GM23338 (cell line): Measurements from ENCODE around the gene TMEM223. TPM values are rescaled to one million over a fixed set of nuclear protein-coding genes. Genes with fewer than 3 reads are reported as not detected.

Source experiments
- ATAC-seq: fragments of 200-7000 bp; cut with Tn5 transposase; 3 replicates; pipeline ENCODE4 v1.9.1; 2020
- DNase-seq: peaks from one replicate; pipeline ENCODE4 v3.0.0-alpha.2; 2015; ENCODE audit warnings: low spot score
- H2AFZ ChIP-seq: fragments of 200-600 bp; sonication (generic); 2 replicates; pipeline ENCODE4 v1.8.0; 2016; ENCODE audit warnings: antibody characterized with exemption, mild to moderate bottlenecking, moderate library complexity
- H3F3A ChIP-seq: fragments of 200-600 bp; sonication (generic); replicated peaks from 2 replicates; pipeline ENCODE4 v1.8.0; 2017; ENCODE audit warnings: antibody characterized with exemption, mixed run types, low read depth
- H3K27ac ChIP-seq: fragments of 200-600 bp; sonication (generic); 2 replicates; pipeline ENCODE4 v1.6.1; 2016; ENCODE audit warnings: low read depth
- H3K27me3 ChIP-seq: fragments of 200-600 bp; sonication (generic); 2 replicates; pipeline ENCODE4 v1.8.0; 2016; ENCODE audit warnings: mild to moderate bottlenecking, mixed run types, moderate library complexity; ENCODE audit not compliant: insufficient read depth
- H3K36me3 ChIP-seq: fragments of 200-600 bp; sonication (generic); 2 replicates; pipeline ENCODE4 v1.8.0; 2016; ENCODE audit warnings: mild to moderate bottlenecking; ENCODE audit not compliant: insufficient read depth
- H3K4me1 ChIP-seq: fragments of 200-600 bp; sonication (generic); 2 replicates; pipeline ENCODE4 v1.8.0; 2016; ENCODE audit warnings: mild to moderate bottlenecking, moderate library complexity; ENCODE audit not compliant: insufficient read depth
- H3K4me2 ChIP-seq: fragments of 200-600 bp; sonication (generic); 2 replicates; pipeline ENCODE4 v1.7.1; 2017; ENCODE audit warnings: mixed run types
- H3K4me3 ChIP-seq: fragments of 200-600 bp; sonication (generic); 2 replicates; pipeline ENCODE4 v1.6.1; 2016; ENCODE audit warnings: mixed run types
- H3K79me2 ChIP-seq: fragments of 200-600 bp; sonication (generic); replicated peaks from 2 replicates; pipeline ENCODE4 v1.8.0; 2017; ENCODE audit warnings: mild to moderate bottlenecking; ENCODE audit not compliant: insufficient read depth
- H3K9me2 ChIP-seq: fragments of 200-600 bp; sonication (generic); 2 replicates; pipeline ENCODE4 v1.8.0; 2017; ENCODE audit not compliant: insufficient read depth
- H4K20me1 ChIP-seq: fragments of 200-600 bp; sonication (generic); replicated peaks from 2 replicates; pipeline ENCODE4 v1.8.0; 2017; ENCODE audit warnings: mild to moderate bottlenecking; ENCODE audit not compliant: insufficient read depth
- H3K27ac Mint-ChIP-seq: 2 replicates; pipeline ENCODE4 v1.8.0; 2020; ENCODE audit warnings: inconsistent platforms, mild to moderate bottlenecking, moderate library complexity, mixed read lengths
- H3K27me3 Mint-ChIP-seq: 3 replicates; pipeline ENCODE4 v1.8.0; 2022; ENCODE audit warnings: low read depth, mild to moderate bottlenecking, moderate library complexity, mixed read lengths, inconsistent platforms; ENCODE audit not compliant: insufficient read depth, poor library complexity
- H3K36me3 Mint-ChIP-seq: 3 replicates; pipeline ENCODE4 v1.8.0; 2021; ENCODE audit warnings: low read depth, mild to moderate bottlenecking, inconsistent platforms, moderate library complexity, mixed read lengths
- H3K4me1 Mint-ChIP-seq: 3 replicates; pipeline ENCODE4 v1.8.0; 2020; ENCODE audit warnings: mild to moderate bottlenecking, inconsistent platforms, mixed read lengths
- H3K4me3 Mint-ChIP-seq: 3 replicates; pipeline ENCODE4 v1.8.0; 2021; ENCODE audit warnings: moderate library complexity, mild to moderate bottlenecking, inconsistent platforms, mixed read lengths
- H3K9me3 Mint-ChIP-seq: 3 replicates; pipeline ENCODE4 v1.8.0; 2020; ENCODE audit warnings: moderate library complexity, mild to moderate bottlenecking, inconsistent platforms, mixed read lengths
- CREB1 ChIP-seq: fragments of 250-450 bp; sonication (Bioruptor Pico); IDR thresholded peaks from 2 replicates; pipeline ENCODE4 v1.5.0; 2020; ENCODE audit warnings: low read depth, mild to moderate bottlenecking, moderate library complexity
- CTCF ChIP-seq, 2 experiments: fragments of 200-600 bp in 1 of 2; sonication (generic) in 1 of 2; conservative IDR thresholded peaks; 2 replicates each; pipeline versions ENCODE4 v1.5.1 to v1.6.1; 2016 to 2017; ENCODE audit warnings: antibody characterized with exemption in 2 of 2, low read depth in 2 of 2, mild to moderate bottlenecking in 2 of 2, moderate library complexity in 1 of 2
- EZH2phosphoT487 ChIP-seq: fragments of 200-600 bp; sonication (generic); IDR thresholded peaks from one replicate; pipeline ENCODE4 v1.8.1; 2018; ENCODE audit warnings: antibody characterized with exemption; ENCODE audit not compliant: unreplicated experiment
- JUNB ChIP-seq: IDR thresholded peaks from one replicate; pipeline ENCODE4 v1.6.1; 2016; ENCODE audit warnings: antibody characterized with exemption; ENCODE audit not compliant: unreplicated experiment
- NANOG ChIP-seq: IDR thresholded peaks from 2 replicates; pipeline ENCODE4 v1.6.1; 2016; ENCODE audit warnings: antibody characterized with exemption, borderline replicate concordance
- POLR2AphosphoS5 ChIP-seq: IDR thresholded peaks from 2 replicates; pipeline ENCODE4 v1.6.1; 2016; ENCODE audit warnings: antibody characterized with exemption, low read depth
- ZNF331 ChIP-seq: fragments of 250-450 bp; sonication (Bioruptor Pico); IDR thresholded peaks from 2 replicates; pipeline ENCODE4 v1.5.0; 2020; ENCODE audit warnings: low read depth, mild to moderate bottlenecking, moderate library complexity
- polyA plus RNA-seq: library from polyadenylated mRNA; unstranded; fragments of >200 nt; fragmentation: Nextera tagmentation; extraction: Ambion mirVana; gene quantifications from 2 replicates; pipeline ENCODE4 v1.2.1, GENCODE V29; 2016
- total RNA-seq: library from RNA; depleted of rRNA; stranded (reverse); fragments of >200 nt; shearing (Covaris generic); gene quantifications from 2 replicates; pipeline ENCODE4 v1.2.3, GENCODE V29; 2014
- TF ChIP-seq, protein P1 (sequence below): IDR thresholded peaks from one replicate; pipeline ENCODE4 v1.6.1; 2018; ENCODE audit warnings: antibody characterized with exemption; ENCODE audit not compliant: unreplicated experiment

The TMEM223 gene
- total and polyA plus RNA-seq, 2 experiments from 2014 or later: 46.1 to 59.6 TPM

GRCh38 chr11:62805961-62806441, 14.2 kb upstream of the TMEM223 start (continued):
- TF ChIP-seq, protein P1, sequence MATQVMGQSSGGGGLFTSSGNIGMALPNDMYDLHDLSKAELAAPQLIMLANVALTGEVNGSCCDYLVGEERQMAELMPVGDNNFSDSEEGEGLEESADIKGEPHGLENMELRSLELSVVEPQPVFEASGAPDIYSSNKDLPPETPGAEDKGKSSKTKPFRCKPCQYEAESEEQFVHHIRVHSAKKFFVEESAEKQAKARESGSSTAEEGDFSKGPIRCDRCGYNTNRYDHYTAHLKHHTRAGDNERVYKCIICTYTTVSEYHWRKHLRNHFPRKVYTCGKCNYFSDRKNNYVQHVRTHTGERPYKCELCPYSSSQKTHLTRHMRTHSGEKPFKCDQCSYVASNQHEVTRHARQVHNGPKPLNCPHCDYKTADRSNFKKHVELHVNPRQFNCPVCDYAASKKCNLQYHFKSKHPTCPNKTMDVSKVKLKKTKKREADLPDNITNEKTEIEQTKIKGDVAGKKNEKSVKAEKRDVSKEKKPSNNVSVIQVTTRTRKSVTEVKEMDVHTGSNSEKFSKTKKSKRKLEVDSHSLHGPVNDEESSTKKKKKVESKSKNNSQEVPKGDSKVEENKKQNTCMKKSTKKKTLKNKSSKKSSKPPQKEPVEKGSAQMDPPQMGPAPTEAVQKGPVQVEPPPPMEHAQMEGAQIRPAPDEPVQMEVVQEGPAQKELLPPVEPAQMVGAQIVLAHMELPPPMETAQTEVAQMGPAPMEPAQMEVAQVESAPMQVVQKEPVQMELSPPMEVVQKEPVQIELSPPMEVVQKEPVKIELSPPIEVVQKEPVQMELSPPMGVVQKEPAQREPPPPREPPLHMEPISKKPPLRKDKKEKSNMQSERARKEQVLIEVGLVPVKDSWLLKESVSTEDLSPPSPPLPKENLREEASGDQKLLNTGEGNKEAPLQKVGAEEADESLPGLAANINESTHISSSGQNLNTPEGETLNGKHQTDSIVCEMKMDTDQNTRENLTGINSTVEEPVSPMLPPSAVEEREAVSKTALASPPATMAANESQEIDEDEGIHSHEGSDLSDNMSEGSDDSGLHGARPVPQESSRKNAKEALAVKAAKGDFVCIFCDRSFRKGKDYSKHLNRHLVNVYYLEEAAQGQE: no peak
- TF ChIP-seq EZH2phosphoT487 (no peak), CTCF (conservative IDR thresholded peaks at IDR 0.05; ENCODE audit: low read depth in 2 of 2) (no peak), JUNB (no peak), ZNF331 (no peak), NANOG (no peak)

DNA sequence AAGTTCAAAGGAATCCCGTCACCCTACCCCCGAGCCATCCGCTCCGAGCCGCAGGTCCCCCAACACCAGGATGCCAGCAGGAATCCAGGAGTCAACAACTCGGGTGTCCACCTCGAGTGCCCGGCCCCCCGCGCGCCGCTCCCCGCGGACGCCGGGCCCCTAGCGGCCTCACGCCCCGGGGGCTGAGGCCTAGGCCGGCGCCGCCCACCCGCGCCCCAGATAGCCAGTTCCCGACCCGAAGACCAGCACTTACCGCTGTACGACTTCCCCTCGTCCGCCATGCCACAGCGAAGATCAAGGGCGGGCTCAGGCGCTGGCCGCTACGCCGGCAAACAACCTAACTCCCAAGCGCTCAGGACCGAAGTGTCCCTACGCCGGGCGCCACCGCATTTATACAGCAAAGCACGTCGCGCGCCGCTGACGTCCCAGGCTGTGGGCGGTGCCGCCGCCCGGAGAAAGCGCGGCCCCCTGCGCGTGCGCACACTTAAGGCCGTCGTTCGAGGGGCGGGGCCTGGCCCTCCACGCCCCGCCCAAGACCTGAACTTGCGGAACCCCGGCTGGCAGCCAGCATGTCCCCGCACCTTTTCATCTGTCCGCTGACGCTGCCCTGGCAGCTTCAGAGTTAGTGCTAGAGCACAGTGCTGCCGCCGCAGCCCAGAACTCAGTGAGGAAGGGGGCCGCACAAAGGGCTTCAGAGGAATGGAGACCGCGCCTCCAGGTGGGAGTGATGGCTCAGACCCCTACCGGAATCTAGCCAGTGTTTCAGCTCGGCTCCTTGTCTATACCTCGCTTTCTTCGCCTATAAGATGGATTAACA, 13.5 kb upstream of the TMEM223 start, which contains the start of gene NXF1:
NXF1 (minus strand) TSS at position 365 of the 817 bp plus-strand sequence; CDS start at position 281, 84 bp downstream.
- Histone ChIP-seq H3K9me2 (no peaks in the 10 kb centered on the region), H3K27ac (peak within 1 kb of the TSS; percentile 92), H3K4me1 (peaks cover 14% of the 10 kb centered on the region; the same call in 1 of the 2 replicates), H3K4me2 (peak within 1 kb of the TSS; percentile 94), H4K20me1 (peaks cover 10% of the 10 kb centered on the region), H3F3A (peaks cover 12% of the 10 kb centered on the region), H3K79me2 (peaks cover 27% of the 10 kb centered on the region), H2AFZ (peak within 1 kb of the TSS; percentile 98), H3K4me3 (peak within 1 kb of the TSS; percentile 73), H3K27me3 (no peaks in the 10 kb centered on the region), H3K36me3 (peaks cover 27% of the 10 kb centered on the region; the same call in 1 of the 2 replicates)
- ATAC-seq (peak; percentile 93), DNase-seq (peak; percentile 96)
- Mint-ChIP-seq H3K36me3 (peaks cover 32% of the 10 kb centered on the region), H3K27ac (peak within 1 kb of the TSS; percentile 97), H3K4me3 (peak within 1 kb of the TSS; percentile 97), H3K27me3 (peaks cover 7% of the 10 kb centered on the region), H3K4me1 (peaks cover 18% of the 10 kb centered on the region), H3K9me3 (no peaks in the 10 kb centered on the region)
- TF ChIP-seq, protein P1: no peak
- TF ChIP-seq CREB1 (peak; percentile 98), CTCF (conservative IDR thresholded peaks at IDR 0.05; ENCODE audit: low read depth in 2 of 2) (0 out of 4 replicates have a peak, but pooled peaks of 1 of the 2 experiments have one; percentile 9), POLR2AphosphoS5 (peak; percentile 100), EZH2phosphoT487 (no peak)
